ENCODE measurements around the gene UROS. TPM values are rescaled to one million over a fixed set of nuclear protein-coding genes. Genes with fewer than 3 reads are reported as not detected.

The UROS gene
- total RNA-seq, 1 donor from 2014 or later, result 64.6 TPM

DNA sequence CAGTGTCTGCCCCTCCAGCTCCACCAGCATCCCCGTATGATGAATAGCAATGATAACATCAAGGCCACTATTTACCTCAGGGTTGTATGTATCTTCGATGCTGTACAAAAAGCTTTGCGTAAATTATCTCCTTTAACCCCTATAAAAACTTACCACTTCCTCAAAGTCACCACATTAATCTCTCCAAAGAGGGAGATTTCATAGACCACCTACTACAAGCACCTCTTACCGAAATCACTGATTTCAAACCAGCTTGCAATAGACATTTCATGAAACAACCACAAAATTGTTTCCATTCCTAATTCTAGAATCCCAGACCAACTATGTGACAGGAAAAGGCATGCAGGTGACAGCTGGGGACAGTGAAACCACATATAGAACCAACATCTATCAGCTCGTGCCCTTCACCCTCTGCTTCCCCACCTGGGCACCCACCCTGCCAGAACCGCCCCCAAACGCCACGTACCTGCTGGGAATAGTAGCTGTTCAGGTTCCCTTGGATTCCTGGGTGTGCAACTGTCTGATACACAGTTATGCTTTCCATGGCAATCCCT, 27.3 kb downstream of the UROS start:
- Histone ChIP-seq H3K4me1 (ENCODE audit: insufficient read depth, low read length) (no peaks in the 10 kb centered on the region), H3K9ac (ENCODE audit: low read length) (no peak overlapping the region), H3K4me2 (ENCODE audit: low read length) (no peak overlapping the region), H2AFZ (ENCODE audit: low read depth, low read length) (no peak overlapping the region), H3K27me3 (ENCODE audit: insufficient read depth, low read length) (no peaks in the 10 kb centered on the region), H3K4me3 (ENCODE audit: insufficient read depth, low read depth, low read length) (no peak overlapping the region), H3K36me3 (ENCODE audit: insufficient read depth, low read length) (peaks cover 12% of the 10 kb centered on the region), H4K20me1 (ENCODE audit: insufficient read depth, low read length) (peaks cover 9% of the 10 kb centered on the region), H3K27ac (ENCODE audit: low read depth, low read length) (no peak overlapping the region), H3K9me3 (ENCODE audit: insufficient read depth, low read depth, low read length) (no peaks in the 10 kb centered on the region), H3K79me2 (ENCODE audit: insufficient read depth, low read length) (no peaks in the 10 kb centered on the region)
- DNase-seq (ENCODE audit: low read depth) (no peak), FAIRE-seq (no peak)
- Mint-ChIP-seq H3K27ac (ENCODE audit: unreplicated experiment) (no peak overlapping the region), H3K36me3 (ENCODE audit: low read depth, unreplicated experiment) (peaks cover 17% of the 10 kb centered on the region), H3K9me3 (ENCODE audit: unreplicated experiment) (no peaks in the 10 kb centered on the region), H3K4me3 (ENCODE audit: unreplicated experiment) (no peak overlapping the region), H3K4me1 (ENCODE audit: low read depth, unreplicated experiment) (peaks cover 14% of the 10 kb centered on the region), H3K27me3 (ENCODE audit: low read depth, unreplicated experiment) (no peaks in the 10 kb centered on the region)
- no peak for TF ChIP-seq EZH2 (IDR thresholded peaks at IDR 0.05; ENCODE audit: insufficient read depth, low read length)

DNA sequence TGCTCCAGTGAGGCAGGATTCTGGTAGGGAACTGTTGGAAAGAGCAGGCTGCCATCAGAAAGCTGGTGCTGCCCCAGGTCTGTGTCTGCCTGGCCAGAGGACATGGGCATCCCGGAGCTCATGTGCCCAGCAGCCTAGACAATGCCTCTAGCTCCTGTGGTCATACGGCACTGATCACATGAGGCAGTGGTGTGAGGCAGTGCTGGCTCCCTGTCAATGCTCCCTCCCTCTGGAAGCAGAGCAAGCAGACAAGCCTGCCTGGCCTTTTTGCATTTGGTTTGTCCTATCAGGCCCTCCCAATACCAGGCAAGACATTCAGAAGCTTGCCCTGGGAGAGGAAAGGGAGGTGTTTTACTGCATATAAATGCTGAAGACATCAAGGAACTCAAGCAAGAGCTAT, 27.9 kb downstream of the UROS start:
- H3K36me3 ChIP-seq (ENCODE audit: insufficient read depth, low read length), result peaks cover 12% of the 10 kb centered on the region

More for the DNA sequence above, 27.9 kb downstream of the UROS start:
- Histone ChIP-seq H3K27ac (ENCODE audit: low read depth, low read length) (no peak overlapping the region), H3K27me3 (ENCODE audit: insufficient read depth, low read length) (no peaks in the 10 kb centered on the region), H3K79me2 (ENCODE audit: insufficient read depth, low read length) (no peaks in the 10 kb centered on the region), H3K9me3 (ENCODE audit: insufficient read depth, low read depth, low read length) (no peaks in the 10 kb centered on the region), H4K20me1 (ENCODE audit: insufficient read depth, low read length) (peaks cover 9% of the 10 kb centered on the region), H3K4me2 (ENCODE audit: low read length) (no peak overlapping the region), H3K4me1 (ENCODE audit: insufficient read depth, low read length) (no peaks in the 10 kb centered on the region), H3K9ac (ENCODE audit: low read length) (no peak overlapping the region), H3K4me3 (ENCODE audit: insufficient read depth, low read depth, low read length) (no peak overlapping the region), H2AFZ (ENCODE audit: low read depth, low read length) (no peak overlapping the region)
- no peak for TF ChIP-seq CTCF (IDR thresholded peaks at IDR 0.05; ENCODE audit: insufficient read depth, low read depth, low read length)
- TF ChIP-seq EZH2 (IDR thresholded peaks at IDR 0.05; ENCODE audit: insufficient read depth, low read length), result no peak
- Mint-ChIP-seq H3K27ac (ENCODE audit: unreplicated experiment) (no peak overlapping the region), H3K4me3 (ENCODE audit: unreplicated experiment) (no peak overlapping the region), H3K27me3 (ENCODE audit: low read depth, unreplicated experiment) (no peaks in the 10 kb centered on the region), H3K4me1 (ENCODE audit: low read depth, unreplicated experiment) (peaks cover 13% of the 10 kb centered on the region), H3K36me3 (ENCODE audit: low read depth, unreplicated experiment) (peaks cover 16% of the 10 kb centered on the region), H3K9me3 (ENCODE audit: unreplicated experiment) (no peaks in the 10 kb centered on the region)
- DNase-seq (ENCODE audit: low read depth) (no peak), FAIRE-seq (no peak)

Data from astrocyte (in vitro differentiated cells and primary cell).